H9 (cell line): ENCODE data around the gene STX16. TPM values are rescaled to one million over a fixed set of nuclear protein-coding genes. Genes with fewer than 3 reads are reported as not detected.

Experiments used
- DNase-seq: peaks from one replicate; pipeline ENCODE4 v3.0.0-alpha.2; 2017
- H2AFZ ChIP-seq: one replicate; pipeline ENCODE4 v1.6.1; 2013; ENCODE audit warnings: mild to moderate bottlenecking, low read length, control low read depth, moderate library complexity
- H2AK5ac ChIP-seq: 2 replicates; pipeline ENCODE4 v1.6.1; 2013; ENCODE audit warnings: low read length, control low read depth, mixed read lengths; ENCODE audit not compliant: insufficient read length
- H2BK120ac ChIP-seq: one replicate; pipeline ENCODE4 v1.6.1; 2013; ENCODE audit warnings: low read depth, mild to moderate bottlenecking, low read length, control low read depth, inconsistent platforms; ENCODE audit not compliant: poor library complexity, severe bottlenecking
- H2BK12ac ChIP-seq: 2 replicates; pipeline ENCODE4 v1.6.1; 2013; ENCODE audit warnings: low read length, control low read depth, mixed read lengths, low read depth; ENCODE audit not compliant: insufficient read length
- H2BK15ac ChIP-seq: 2 replicates; pipeline ENCODE4 v1.6.1; 2013; ENCODE audit warnings: low read depth, low read length, control low read depth
- H2BK20ac ChIP-seq: one replicate; pipeline ENCODE4 v1.6.1; 2013; ENCODE audit warnings: low read depth, mild to moderate bottlenecking, low read length, control low read depth, inconsistent platforms; ENCODE audit not compliant: poor library complexity, severe bottlenecking
- H2BK5ac ChIP-seq: 2 replicates; pipeline ENCODE4 v1.6.1; 2013; ENCODE audit warnings: low read length, control low read depth, mixed read lengths; ENCODE audit not compliant: insufficient read length
- H3K14ac ChIP-seq: 2 replicates; pipeline ENCODE4 v1.6.1; 2013; ENCODE audit warnings: low read length, control low read depth; ENCODE audit not compliant: insufficient read depth
- H3K18ac ChIP-seq: 2 replicates; pipeline ENCODE4 v1.6.1; 2013; ENCODE audit warnings: low read depth, mild to moderate bottlenecking, mixed read lengths, low read length, control low read depth; ENCODE audit not compliant: insufficient read length
- H3K23ac ChIP-seq: 2 replicates; pipeline ENCODE4 v1.6.1; 2013; ENCODE audit warnings: low read length, control low read depth, mixed read lengths, low read depth; ENCODE audit not compliant: insufficient read length
- H3K23me2 ChIP-seq: 2 replicates; pipeline ENCODE4 v1.6.1; 2013; ENCODE audit warnings: low read depth, mild to moderate bottlenecking, mixed read lengths, low read length, control low read depth; ENCODE audit not compliant: insufficient read length, poor library complexity, severe bottlenecking
- H3K27ac ChIP-seq: 2 replicates; pipeline ENCODE4 v1.5.1; 2013; ENCODE audit warnings: low read length, control low read depth, mixed read lengths, low read depth; ENCODE audit not compliant: insufficient read length
- H3K27me3 ChIP-seq: 2 replicates; pipeline ENCODE4 v1.6.1; 2013; ENCODE audit warnings: low read length, control low read depth, inconsistent platforms; ENCODE audit not compliant: insufficient read depth
- H3K4ac ChIP-seq: 2 replicates; pipeline ENCODE4 v1.6.1; 2013; ENCODE audit warnings: low read depth, mild to moderate bottlenecking, control low read depth, inconsistent platforms, low read length, moderate library complexity
- H3K4me1 ChIP-seq: 2 replicates; pipeline ENCODE4 v1.6.1; 2013; ENCODE audit warnings: low read length, control low read depth, inconsistent platforms; ENCODE audit not compliant: insufficient read depth
- H3K4me2 ChIP-seq: 2 replicates; pipeline ENCODE4 v1.6.1; 2013; ENCODE audit warnings: low read length, control low read depth, mixed read lengths; ENCODE audit not compliant: insufficient read length, insufficient read depth
- H3K56ac ChIP-seq: 2 replicates; pipeline ENCODE4 v1.6.1; 2013; ENCODE audit warnings: low read depth, mild to moderate bottlenecking, mixed read lengths, low read length, control low read depth; ENCODE audit not compliant: insufficient read length
- H3K79me1 ChIP-seq: 2 replicates; pipeline ENCODE4 v1.6.1; 2013; ENCODE audit warnings: low read depth, mild to moderate bottlenecking, moderate library complexity, low read length, control low read depth, inconsistent platforms; ENCODE audit not compliant: insufficient read depth, poor library complexity, severe bottlenecking
- H3K79me2 ChIP-seq: 2 replicates; pipeline ENCODE4 v1.6.1; 2013; ENCODE audit warnings: low read length, control low read depth, inconsistent platforms; ENCODE audit not compliant: insufficient read depth
- H3K9ac ChIP-seq: 2 replicates; pipeline ENCODE4 v1.6.1; 2013; ENCODE audit warnings: low read length, control low read depth, mixed read lengths; ENCODE audit not compliant: insufficient read length; ENCODE audit errors: extremely low read depth
- H3K9me3 ChIP-seq: one replicate; pipeline ENCODE4 v1.6.1; 2013; ENCODE audit warnings: low read depth, low read length, inconsistent platforms; ENCODE audit not compliant: control insufficient read depth
- H3T11ph ChIP-seq: one replicate; pipeline ENCODE4 v1.6.1; 2013; ENCODE audit warnings: mild to moderate bottlenecking, low read length, control low read depth, inconsistent platforms
- H4K20me1 ChIP-seq: one replicate; pipeline ENCODE4 v1.6.1; 2013; ENCODE audit not compliant: control insufficient read depth, insufficient read length, insufficient read depth
- H4K5ac ChIP-seq: 2 replicates; pipeline ENCODE4 v1.6.1; 2013; ENCODE audit warnings: low read depth, mild to moderate bottlenecking, mixed read lengths, low read length, control low read depth; ENCODE audit not compliant: insufficient read length
- H4K8ac ChIP-seq: replicated peaks from 2 replicates; pipeline ENCODE4 v1.6.1; 2013; ENCODE audit warnings: low read length, control low read depth, mixed read lengths, low read depth; ENCODE audit not compliant: insufficient read length
- H4K91ac ChIP-seq: 2 replicates; pipeline ENCODE4 v1.6.1; 2013; ENCODE audit warnings: low read depth, mild to moderate bottlenecking, moderate library complexity, mixed read lengths, low read length, control low read depth; ENCODE audit not compliant: insufficient read length
- H3K27ac Mint-ChIP-seq, 3 experiments: 2 replicates in 2 of 3; 3 replicates in 1 of 3; pipeline ENCODE4 v1.8.0; 2020 to 2021; ENCODE audit warnings: mixed read lengths in 3 of 3, mild to moderate bottlenecking in 1 of 3, moderate library complexity in 1 of 3
- H3K27me3 Mint-ChIP-seq: 2 replicates; pipeline ENCODE4 v1.8.0; 2021; ENCODE audit warnings: low read depth, mild to moderate bottlenecking, moderate library complexity, mixed read lengths
- H3K36me3 Mint-ChIP-seq, 3 experiments: 2 replicates in 2 of 3; 3 replicates in 1 of 3; pipeline ENCODE4 v1.8.0; 2020 to 2021; ENCODE audit warnings: low read depth in 3 of 3, mixed read lengths in 3 of 3; ENCODE audit not compliant: insufficient read depth in 1 of 3
- H3K4me1 Mint-ChIP-seq, 2 experiments: 2 replicates each; pipeline ENCODE4 v1.8.0; 2020; ENCODE audit warnings: mixed read lengths in 2 of 2
- H3K4me3 Mint-ChIP-seq, 2 experiments: 2 replicates in 1 of 2; 3 replicates in 1 of 2; pipeline ENCODE4 v1.8.0; 2020 to 2021; ENCODE audit warnings: mild to moderate bottlenecking in 2 of 2, mixed read lengths in 2 of 2, moderate library complexity in 1 of 2
- H3K9me3 Mint-ChIP-seq, 2 experiments: 2 replicates in 1 of 2; 3 replicates in 1 of 2; pipeline ENCODE4 v1.8.0; 2020; ENCODE audit warnings: mild to moderate bottlenecking in 2 of 2, mixed read lengths in 2 of 2, moderate library complexity in 1 of 2
- CTCF ChIP-seq: fragments of 200-600 bp; sonication (generic); conservative IDR thresholded peaks from 3 replicates; pipeline ENCODE4 v1.8.0; 2021; ENCODE audit warnings: antibody characterized with exemption, mild to moderate bottlenecking
- WGBS: extraction: QIAGEN DNeasy Blood & Tissue Kit; methylation state at CpG from one replicate; pipeline ENCODE4 v1.1.7; 2013; ENCODE audit warnings: missing lambda C conversion rate, low lambda C conversion rate, mixed read lengths; ENCODE audit not compliant: insufficient read length; ENCODE audit errors: extremely low coverage; 5-methylcytosine and 5-hydroxymethylcytosine counted together
- total RNA-seq: library from RNA; stranded (reverse); gene quantifications from 2 replicates; pipeline ENCODE4 v1.2.1, GENCODE V29; 2021

The STX16 gene
- total RNA-seq, 1 experiment from 2014 or later = 87.8 TPM

- Histone ChIP-seq H3K14ac (no peak overlapping the region), H3K79me1 (no peaks in the 10 kb centered on the region), H2BK5ac (no peak overlapping the region), H4K8ac (no peak overlapping the region), H2BK15ac (no peak overlapping the region), H3K18ac (no peak overlapping the region), H2BK20ac (no peak overlapping the region), H3K79me2 (no peaks in the 10 kb centered on the region), H3K27me3 (no peaks in the 10 kb centered on the region), H4K20me1 (no peaks in the 10 kb centered on the region), H3K23ac (no peak overlapping the region), H2AFZ (no peak overlapping the region), H3K4me2 (no peak overlapping the region), H3K9me3 (no peaks in the 10 kb centered on the region), H4K91ac (no peak overlapping the region), H3K9ac (no peak overlapping the region), H3K27ac (no peak overlapping the region), H3K56ac (no peak overlapping the region), H3K4ac (no peak overlapping the region), H3K23me2 (no peaks in the 10 kb centered on the region), H3T11ph (no peak overlapping the region), H4K5ac (no peak overlapping the region), H2BK120ac (no peak overlapping the region), H3K4me1 (no peaks in the 10 kb centered on the region), H2BK12ac (no peak overlapping the region), H2AK5ac (no peak overlapping the region)
- Mint-ChIP-seq H3K36me3 (no peaks in the 10 kb centered on the region; a peak in 1 of 7 replicates), H3K27ac (no peak overlapping the region), H3K4me1 (peaks cover 0 to 4% of the 10 kb centered on the region in 2 experiments; a peak in 3 of 4 replicates), H3K4me3 (no peak overlapping the region), H3K27me3 (peaks cover 6% of the 10 kb centered on the region), H3K9me3 (peaks cover 0 to 2% of the 10 kb centered on the region in 2 experiments; a peak in 2 of 5 replicates)
- WGBS = no CpG with 5 or more reads among the region's 19 CpGs
- DNase-seq = no peak
- TF ChIP-seq CTCF = no peak
Measured at GRCh38 chr20:58610071-58610800, 40.8 kb upstream of the STX16 start.
